NCI-H2196 (cell line): ENCODE results near the gene EPHB2.

Source experiments
- DNase-seq: peaks from one replicate; lab custom pipeline; 2025; ENCODE audit not compliant: unreplicated experiment; lab: John Stamatoyannopoulos, UW

The EPHB2 gene

GRCh38 chr1:22796642-22797041 lies 86.0 kb downstream of the EPHB2 start:
- DNase-seq, result no peak

DNA sequence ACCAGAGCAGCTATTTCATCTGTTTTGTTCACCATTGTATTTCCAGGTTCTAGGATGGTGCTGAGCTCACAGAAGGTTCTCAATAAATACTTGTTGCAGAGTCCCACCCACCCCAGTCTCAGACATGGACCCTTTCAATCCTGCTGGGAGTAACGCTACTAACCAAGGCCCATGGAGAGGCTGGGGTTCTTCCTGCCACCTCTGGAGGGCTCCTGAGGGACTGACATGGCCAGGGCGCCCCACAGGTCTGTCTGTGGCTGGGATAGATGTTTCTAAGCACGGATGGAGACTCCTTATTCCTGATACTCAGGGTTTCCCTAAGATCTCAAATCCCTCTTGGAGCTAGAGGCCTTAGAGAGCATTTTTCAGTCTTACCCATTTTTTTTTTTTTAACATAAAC lies 87.4 kb downstream of the EPHB2 start:
- DNase-seq, result no peak

DNA sequence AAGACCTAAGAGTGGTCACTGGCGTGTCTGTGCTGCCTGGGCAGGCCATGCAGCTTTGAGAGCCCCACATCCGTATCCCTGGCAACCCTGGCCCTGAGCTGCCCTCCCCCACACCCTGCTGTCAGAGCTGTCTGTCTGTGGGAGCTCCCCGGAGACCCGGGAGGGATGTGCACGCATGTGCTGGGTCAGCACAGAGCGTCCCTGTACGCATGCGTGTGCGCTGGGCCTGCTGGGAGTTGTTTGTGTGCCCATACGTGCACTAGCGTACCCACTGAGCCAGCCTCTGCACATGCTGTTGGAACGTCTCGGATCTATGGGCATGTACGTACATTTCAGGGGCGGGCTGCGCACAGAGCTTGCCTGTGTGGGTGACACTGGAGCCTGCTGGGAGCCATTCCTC lies 89.3 kb downstream of the EPHB2 start:
- DNase-seq, result no peak

GRCh38 chr1:22800629-22801028 lies 90.0 kb downstream of the EPHB2 start:
- DNase-seq, result no peak

- no peak for DNase-seq
These were observed 90.7 kb downstream of the EPHB2 start for GRCh38 chr1:22801347-22801746.

DNA sequence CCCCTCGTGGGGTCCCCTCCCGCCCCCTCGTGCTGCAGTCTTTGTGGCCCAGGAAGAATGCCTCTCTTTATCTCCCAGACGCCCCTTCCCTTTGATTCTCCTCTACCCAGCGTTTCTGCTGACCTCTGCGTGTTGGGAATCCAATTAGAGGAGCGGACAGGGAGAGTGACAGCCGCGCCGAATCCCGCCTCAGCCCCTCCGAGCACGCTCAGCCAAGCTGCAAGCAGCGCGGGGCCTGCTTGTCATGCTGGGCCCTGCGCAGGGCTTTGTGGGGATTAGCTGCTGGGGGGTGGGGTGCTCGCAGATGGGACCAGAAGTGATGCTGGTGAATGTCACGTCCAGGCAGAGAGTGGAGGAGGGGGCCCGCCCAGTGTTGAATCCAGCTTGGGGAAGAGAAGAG lies 91.1 kb downstream of the EPHB2 start:
- DNase-seq, result no peak

- DNase-seq, result no peak
These were observed 93.2 kb downstream of the EPHB2 start for GRCh38 chr1:22803833-22804232.

GRCh38 chr1:22804406-22804805 lies 93.8 kb downstream of the EPHB2 start:
- no peak for DNase-seq

GRCh38 chr1:22804969-22805671 lies 94.5 kb downstream of the EPHB2 start:
- no peak for DNase-seq

DNA sequence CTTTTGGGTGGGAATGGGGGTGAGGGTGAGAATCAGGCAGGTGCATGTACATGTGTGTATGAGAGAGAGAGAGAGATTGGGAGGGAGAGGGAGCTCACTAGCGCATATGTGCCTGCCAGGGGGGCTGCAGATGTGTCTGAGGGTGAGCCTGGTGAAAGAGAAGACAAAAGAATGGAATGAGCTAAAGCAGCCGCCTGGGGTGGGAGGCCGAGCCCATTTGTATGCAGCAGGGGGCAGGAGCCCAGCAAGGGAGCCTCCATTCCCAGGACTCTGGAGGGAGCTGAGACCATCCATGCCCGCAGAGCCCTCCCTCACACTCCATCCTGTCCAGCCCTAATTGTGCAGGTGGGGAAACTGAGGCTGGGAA lies 95.0 kb downstream of the EPHB2 start:
- no peak for DNase-seq

DNA sequence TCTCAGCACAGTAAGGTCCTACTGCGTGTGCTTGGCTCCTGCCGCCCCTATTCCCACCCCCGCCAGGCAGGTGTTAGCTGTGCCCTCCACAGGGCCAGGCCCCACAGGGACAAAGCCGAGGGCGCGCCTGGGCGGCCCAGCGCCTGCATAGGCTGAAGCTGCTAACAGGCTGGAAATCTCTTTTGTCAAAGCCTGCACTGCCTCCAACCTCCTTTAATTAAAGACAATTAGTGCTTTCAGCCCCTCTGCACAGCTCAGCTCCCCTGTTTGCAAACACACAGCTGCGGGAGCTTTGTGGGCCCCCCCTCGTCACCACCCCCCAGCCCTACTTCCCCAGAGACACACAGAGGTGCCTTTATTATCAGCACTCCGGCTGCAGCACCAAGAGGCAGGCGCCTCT lies 95.9 kb downstream of the EPHB2 start:
- DNase-seq, result no peak

- DNase-seq, result no peak
These were observed 96.7 kb downstream of the EPHB2 start for GRCh38 chr1:22807340-22807739.

DNA sequence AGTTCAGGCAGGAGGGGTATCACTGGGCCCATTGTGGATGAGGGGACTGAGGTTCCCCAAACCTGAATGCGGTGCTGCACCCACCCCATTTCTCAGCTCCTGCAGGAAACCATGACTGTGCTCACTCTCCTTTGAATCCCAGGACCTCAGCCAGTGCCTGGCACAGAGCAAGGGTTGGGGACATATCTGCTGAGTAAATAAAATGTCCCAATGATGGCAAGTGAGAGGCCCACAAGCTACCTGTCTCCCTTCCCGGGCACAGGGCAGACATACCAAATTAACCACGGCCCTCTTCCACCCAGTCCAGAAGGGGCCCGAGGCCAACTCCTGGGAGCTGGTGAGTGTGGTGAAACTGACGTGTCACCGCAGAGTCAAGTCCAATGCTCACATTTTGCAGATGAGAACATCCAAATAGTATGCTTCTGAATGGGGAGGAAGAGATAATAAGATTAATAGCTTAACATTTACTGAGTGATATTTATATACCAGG lies 97.6 kb downstream of the EPHB2 start:
- DNase-seq, result no peak

DNA sequence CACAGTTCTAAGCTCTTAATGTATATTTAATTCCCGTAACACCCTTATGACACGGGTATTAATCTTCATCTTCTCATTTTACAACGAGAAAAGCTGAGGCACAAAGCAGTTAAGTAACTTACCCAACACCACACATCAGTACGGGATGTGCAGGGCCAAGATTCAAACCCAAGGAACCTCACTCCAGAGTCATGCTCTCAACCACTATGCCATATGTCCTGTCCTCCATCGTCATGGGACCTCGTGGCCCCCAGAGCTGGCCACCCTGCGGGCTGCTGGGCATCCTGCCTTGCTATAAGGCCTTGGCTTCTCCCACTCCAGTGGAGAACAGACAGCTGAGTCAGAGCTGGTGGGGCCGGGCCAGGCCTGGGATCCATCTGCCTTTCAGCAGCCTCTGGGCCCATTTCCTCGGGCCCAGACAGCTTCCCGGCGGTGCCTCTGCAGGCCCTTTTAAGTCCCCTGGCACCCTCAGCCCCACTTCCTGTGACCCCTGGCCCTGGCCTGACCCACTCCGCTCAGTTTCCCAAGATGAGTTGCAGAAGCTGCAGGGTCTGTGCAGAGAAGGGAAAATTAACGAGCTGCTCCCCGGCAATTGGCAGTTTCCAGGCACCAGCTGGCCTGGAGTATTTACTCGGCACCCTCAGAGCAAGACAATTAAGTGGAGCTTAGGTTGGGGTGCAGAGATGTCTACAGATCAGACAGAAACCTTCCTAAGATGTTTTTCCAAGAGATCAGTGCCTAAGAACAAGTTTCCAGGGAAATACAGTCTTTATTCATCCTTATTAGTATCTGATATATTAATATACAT lies 98.2 kb downstream of the EPHB2 start:
- DNase-seq, result no peak

DNA sequence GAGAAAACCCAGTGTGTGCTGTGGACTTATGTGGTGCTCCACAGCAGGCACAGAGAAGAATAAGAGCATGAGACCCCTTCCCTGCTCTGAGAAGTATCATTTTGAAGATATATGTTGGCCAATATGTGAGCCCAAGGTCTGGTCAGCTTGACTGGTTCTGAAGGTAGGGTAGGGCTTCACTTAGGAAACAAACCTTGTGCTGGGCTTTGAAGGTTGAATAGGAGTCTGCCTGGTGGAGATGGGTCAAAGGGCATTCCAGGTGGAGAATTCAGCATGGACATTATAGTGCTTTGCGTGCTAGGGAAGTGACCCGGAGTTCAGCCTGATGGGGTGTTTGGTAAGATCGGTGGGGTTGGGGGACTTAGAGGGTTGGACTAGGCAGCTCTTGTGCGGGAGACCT lies 99.1 kb downstream of the EPHB2 start:
- DNase-seq, result no peak

- no peak for DNase-seq
These were observed 99.7 kb downstream of the EPHB2 start for GRCh38 chr1:22810378-22810777.

DNA sequence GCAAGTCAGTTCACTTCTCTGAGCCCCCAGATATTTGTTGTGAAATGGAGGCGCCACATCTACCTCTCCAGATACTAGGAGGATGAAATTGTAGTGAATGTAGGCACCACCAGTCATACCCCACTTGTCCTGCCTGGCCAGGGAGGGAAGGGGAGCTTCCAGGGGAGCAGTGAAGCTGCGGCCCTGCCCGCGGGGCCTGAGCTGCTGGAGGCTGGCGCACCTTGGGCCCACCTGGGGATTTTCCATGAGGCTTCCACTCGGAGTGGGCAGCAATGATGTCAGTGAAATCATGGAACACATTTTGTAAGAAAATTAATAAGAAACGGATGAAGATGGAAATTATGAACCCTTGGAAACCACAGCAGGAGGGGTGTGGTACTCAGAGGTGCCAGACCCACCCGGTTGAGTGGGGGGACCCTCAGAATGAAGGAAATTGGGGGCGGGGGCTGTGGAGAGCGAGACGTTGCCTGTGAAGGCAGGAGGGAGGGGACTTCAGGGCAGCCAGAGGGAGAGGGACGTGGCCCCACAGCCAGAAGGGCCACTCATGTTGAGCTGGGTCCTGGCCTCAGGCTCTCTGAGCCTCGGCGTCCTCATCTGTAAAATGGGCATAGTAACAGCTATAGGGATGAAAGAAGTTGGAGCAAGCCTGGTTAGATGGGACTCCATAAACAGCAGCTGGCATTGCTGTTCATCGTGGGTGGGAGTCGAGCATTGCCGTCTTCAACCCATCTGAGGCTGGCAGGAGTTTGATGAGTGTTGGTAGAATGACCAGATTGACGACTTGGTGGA lies 101.6 kb downstream of the EPHB2 start:
- no peak for DNase-seq

DNA sequence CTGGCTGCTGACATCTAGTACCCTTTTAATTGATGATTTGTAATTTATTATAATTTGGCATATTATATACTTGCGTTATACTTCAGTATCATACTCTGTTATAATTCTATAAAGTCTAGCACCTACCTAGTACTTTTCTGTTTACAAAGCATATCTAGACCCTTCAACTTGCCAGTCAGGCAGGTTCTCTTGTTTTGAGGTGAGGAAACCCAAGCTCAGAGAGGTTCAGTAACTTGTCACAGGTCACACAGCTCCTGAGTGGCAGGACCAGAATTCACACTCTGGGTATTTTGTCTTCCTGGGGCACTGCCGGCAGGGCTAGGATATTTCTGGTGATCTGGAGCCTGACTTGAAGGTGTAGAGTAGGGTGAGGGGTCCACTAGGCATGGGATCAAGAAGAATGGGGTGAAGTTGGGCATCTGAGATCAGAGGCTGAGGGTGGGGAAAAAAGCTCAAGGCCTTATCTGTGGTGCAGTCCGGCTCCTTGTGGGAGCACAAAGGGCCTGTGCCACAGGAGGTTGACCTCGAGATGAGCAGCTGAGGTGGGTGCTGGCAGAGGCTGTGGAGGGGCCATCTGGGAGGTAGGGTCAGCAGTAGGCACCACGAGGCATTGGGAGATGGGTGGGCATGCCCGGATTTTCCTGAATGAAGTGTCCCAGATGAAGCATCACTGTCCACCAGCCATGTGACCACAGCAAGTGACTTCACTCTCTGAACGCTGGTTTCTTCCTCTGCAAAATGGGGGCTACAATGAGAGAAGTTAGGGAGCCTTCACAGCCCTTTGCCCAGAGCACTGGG lies 102.6 kb downstream of the EPHB2 start:
- DNase-seq, result no peak

DNA sequence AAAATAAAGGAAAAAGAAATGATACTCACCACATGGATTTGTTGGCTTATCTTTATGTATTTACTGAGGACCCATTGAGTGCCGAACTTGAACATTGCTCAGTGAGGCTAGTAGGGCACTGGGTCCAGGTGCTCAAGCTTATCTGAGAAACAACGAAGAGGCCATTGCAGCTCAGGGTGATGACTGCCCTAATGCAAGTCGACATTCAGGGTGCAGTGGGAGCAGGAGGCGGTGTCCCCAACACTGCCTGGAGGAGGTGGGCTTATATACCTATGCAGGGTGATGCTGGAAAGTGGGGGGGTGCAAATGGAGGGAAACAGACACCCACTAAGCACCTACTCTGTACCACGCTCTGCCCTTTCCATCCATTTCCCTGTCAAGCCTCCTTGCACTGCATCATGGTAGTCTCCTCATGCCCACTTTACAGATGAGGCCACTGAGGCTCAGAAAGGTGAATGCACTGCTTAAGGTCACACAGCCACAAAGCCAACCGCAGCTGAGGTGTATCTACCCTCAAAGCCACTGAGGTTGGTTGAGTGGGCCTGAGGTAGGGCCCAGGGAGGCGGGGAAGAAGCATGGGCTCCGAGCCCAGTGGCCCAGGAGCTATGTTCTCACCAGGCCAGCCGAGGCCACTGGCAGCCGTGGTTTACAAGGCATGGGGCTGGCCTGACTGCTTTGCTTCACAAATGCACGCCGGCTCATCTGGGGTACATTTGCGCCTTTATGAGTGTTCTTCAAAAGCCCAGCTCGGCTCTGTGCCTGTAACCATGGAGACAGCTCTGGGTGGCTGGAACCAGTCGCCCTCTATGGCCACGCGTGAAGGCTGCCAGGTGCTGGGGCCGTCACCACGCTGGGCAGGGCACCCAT lies 103.8 kb downstream of the EPHB2 start:
- DNase-seq, result peak; percentile 96

DNA sequence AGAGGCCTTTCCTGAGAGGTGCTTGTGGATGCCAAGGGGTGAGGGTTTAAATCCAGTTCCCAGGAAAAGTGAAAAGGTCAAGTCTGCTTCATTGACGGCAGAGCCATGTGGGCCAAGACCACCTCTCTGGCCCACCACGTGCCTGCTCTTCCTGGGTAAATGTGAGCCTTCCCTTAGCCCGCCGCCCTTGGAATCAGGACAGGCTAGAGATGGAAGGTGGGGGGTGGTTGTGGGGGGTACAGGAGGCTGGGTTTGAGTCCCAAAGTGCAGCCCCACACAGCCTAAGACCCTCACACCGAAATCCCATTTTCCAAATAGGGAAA lies 104.4 kb downstream of the EPHB2 start:
- DNase-seq, result no peak
